Epithelial cell of prostate (primary cell): Measurements from ENCODE around the gene LRRN3.

Source experiments
- DNase-seq: peaks from one replicate; pipeline ENCODE4 v3.0.0-alpha.2; 2011; ENCODE audit warnings: low read depth, low spot score
- H3K27ac ChIP-seq: fragments of 450-650 bp; 2 replicates; pipeline ENCODE4 v1.5.1; 2017; ENCODE audit warnings: mild to moderate bottlenecking

Gene LRRN3

GRCh38 chr7:111147708-111148533, 57.0 kb downstream of the LRRN3 start:
- DNase-seq = no peak
- H3K27ac ChIP-seq = no peak overlapping the region

GRCh38 chr7:111150709-111151108, 59.8 kb downstream of the LRRN3 start:
- H3K27ac ChIP-seq = no peak overlapping the region
- no peak for DNase-seq

GRCh38 chr7:111159426-111159825, 68.5 kb downstream of the LRRN3 start:
- no peak overlapping the region for H3K27ac ChIP-seq

GRCh38 chr7:111160297-111160696, 69.4 kb downstream of the LRRN3 start:
- no peak overlapping the region for H3K27ac ChIP-seq
- no peak for DNase-seq

More at GRCh38 chr7:111159426-111159825, 68.5 kb downstream of the LRRN3 start:
- DNase-seq = no peak

- no peak overlapping the region for H3K27ac ChIP-seq
- DNase-seq = no peak
Measured at GRCh38 chr7:111162692-111163091, 71.8 kb downstream of the LRRN3 start.

- no peak overlapping the region for H3K27ac ChIP-seq
- no peak for DNase-seq
Measured at GRCh38 chr7:111164442-111164841, 73.5 kb downstream of the LRRN3 start.

- no peak overlapping the region for H3K27ac ChIP-seq
- no peak for DNase-seq
Measured at GRCh38 chr7:111168182-111168581, 77.3 kb downstream of the LRRN3 start.

GRCh38 chr7:111172564-111173257, 81.8 kb downstream of the LRRN3 start:
- DNase-seq = no peak

GRCh38 chr7:111173528-111173927, 82.6 kb downstream of the LRRN3 start:
- no peak for DNase-seq

More at GRCh38 chr7:111172564-111173257, 81.8 kb downstream of the LRRN3 start:
- no peak overlapping the region for H3K27ac ChIP-seq

GRCh38 chr7:111173990-111174389, 83.1 kb downstream of the LRRN3 start:
- DNase-seq = no peak

More at GRCh38 chr7:111173528-111173927, 82.6 kb downstream of the LRRN3 start:
- H3K27ac ChIP-seq = no peak overlapping the region

GRCh38 chr7:111174510-111174909, 83.6 kb downstream of the LRRN3 start:
- DNase-seq = no peak
- no peak overlapping the region for H3K27ac ChIP-seq

More at GRCh38 chr7:111173990-111174389, 83.1 kb downstream of the LRRN3 start:
- no peak overlapping the region for H3K27ac ChIP-seq
